K562 (cell line): ENCODE measurements around the gene RHOF. TPM values are rescaled to one million over a fixed set of nuclear protein-coding genes. Genes with fewer than 3 reads are reported as not detected.
A peak's percentile ranks its signal among the peaks of the same experiment; 100 is the strongest.

Experiments used
- ATF7 ChIP-seq: fragments of 450-650 bp; IDR thresholded peaks from 2 replicates; pipeline ENCODE4 v1.7.1; 2014; ENCODE audit warnings: mild to moderate bottlenecking, moderate library complexity
- EHMT2 ChIP-seq: fragments of 450-650 bp; IDR thresholded peaks from 2 replicates; pipeline ENCODE4 v1.6.1; 2018; ENCODE audit warnings: antibody characterized with exemption
- MCM7 ChIP-seq, 2 experiments: fragments of 450-650 bp; IDR thresholded peaks; 2 replicates each; pipeline ENCODE4 v1.6.1; 2016 to 2018
- MEF2D ChIP-seq: conservative IDR thresholded peaks from 2 replicates; pipeline ENCODE4 v1.6.1; 2016; ENCODE audit warnings: low read depth, missing genetic modification characterization, missing compliant biosample characterization
- NFIX ChIP-seq: fragments of 250-450 bp; sonication (Bioruptor Pico); IDR thresholded peaks from 2 replicates; pipeline ENCODE4 v1.4.0; 2020; ENCODE audit warnings: low read depth, mild to moderate bottlenecking, moderate library complexity
- SREBF2 ChIP-seq: sonication (generic); formaldehyde crosslinking; IDR thresholded peaks from 2 replicates; pipeline ENCODE4 v1.4.0; 2020; ENCODE audit warnings: mild to moderate bottlenecking, missing genetic modification reagents
- TAL1 ChIP-seq: fragments of 450-650 bp; IDR thresholded peaks from 2 replicates; pipeline ENCODE4 v1.6.1; 2016; ENCODE audit warnings: mild to moderate bottlenecking
- ZNF12 ChIP-seq: sonication (generic); formaldehyde crosslinking; IDR thresholded peaks from 2 replicates; pipeline ENCODE4 v1.4.0; 2020; ENCODE audit warnings: mild to moderate bottlenecking, missing genetic modification reagents
- ZNF174 ChIP-seq: fragments of 250-450 bp; sonication (Bioruptor Pico); IDR thresholded peaks from 2 replicates; pipeline ENCODE4 v1.4.0; 2020; ENCODE audit warnings: mild to moderate bottlenecking
- ZNF217 ChIP-seq: sonication (generic); formaldehyde crosslinking; IDR thresholded peaks from 2 replicates; pipeline ENCODE4 v1.8.0; 2022; ENCODE audit warnings: mild to moderate bottlenecking, missing genetic modification reagents
- ZNF561 ChIP-seq: fragments of 450-650 bp; formaldehyde crosslinking; conservative IDR thresholded peaks from 2 replicates; pipeline ENCODE4 v1.4.0; 2020; ENCODE audit warnings: mild to moderate bottlenecking, moderate library complexity
- ZNF707 ChIP-seq: fragments of 250-450 bp; sonication (Bioruptor Pico); conservative IDR thresholded peaks from 2 replicates; pipeline ENCODE4 v1.8.0; 2022; ENCODE audit warnings: inconsistent platforms, mild to moderate bottlenecking, moderate library complexity
- polyA plus RNA-seq, 8 experiments: library from polyadenylated mRNA; depleted of rRNA in 4 of 8; stranded (reverse) in 5 of 8; unstranded in 3 of 8; fragments of >200 nt; fragmentation: Nextera tagmentation in 2 of 8; fragmentation: Illumina TruSeq in 1 of 8; extraction: Ambion mirVana in 2 of 8; extraction: Trizol in 1 of 8; gene quantifications; 2 replicates each; pipeline versions ENCODE4 v1.2.1 to v1.2.3, GENCODE V29; 2011 to 2014; ENCODE audit warnings: inconsistent platforms in 1 of 8, missing spikeins in 1 of 8
- total RNA-seq, 7 experiments: library from RNA; depleted of rRNA in 6 of 7; stranded (reverse); fragments of >200 nt in 6 of 7; fragmentation: Illumina TruSeq in 2 of 7; extraction: Trizol in 2 of 7; gene quantifications; 2 replicates each; pipeline versions ENCODE4 v1.2.1 to v1.2.3, GENCODE V29; 2011 to 2021; ENCODE audit warnings: low replicate concordance in 1 of 7
- TF ChIP-seq, protein P1 (sequence below), 3 experiments: fragments of 200-800 bp in 1 of 3; fragments of 250-450 bp in 1 of 3; fragments of 450-650 bp in 1 of 3; sonication (Bioruptor Pico) in 1 of 3; sonication (Bioruptor generic) in 1 of 3; formaldehyde crosslinking in 1 of 3; IDR thresholded peaks; 2 replicates each; pipeline versions ENCODE4 v1.6.1 to v1.8.0; 2016 to 2022; ENCODE audit warnings: mild to moderate bottlenecking in 2 of 3, missing genetic modification characterization in 2 of 3, missing compliant biosample characterization in 1 of 3, moderate library complexity in 1 of 3
- TF ChIP-seq, protein P2 (sequence below): IDR thresholded peaks from 3 replicates; pipeline ENCODE4 v1.6.1; 2011; ENCODE audit warnings: borderline replicate concordance, mild to moderate bottlenecking; ENCODE audit not compliant: insufficient read length, insufficient read depth
- TF ChIP-seq, protein P3 (sequence below): fragments of 450-650 bp; IDR thresholded peaks from 2 replicates; pipeline ENCODE4 v1.6.1; 2016; ENCODE audit warnings: low read depth, mild to moderate bottlenecking, moderate library complexity
- TF ChIP-seq, protein P4 (sequence below): fragments of 250-450 bp; sonication (Bioruptor Pico); IDR thresholded peaks from 2 replicates; pipeline ENCODE4 v1.8.0; 2022; ENCODE audit warnings: moderate library complexity, mild to moderate bottlenecking, inconsistent platforms
- TF ChIP-seq, protein P5 (sequence below), 2 experiments: fragments of 450-650 bp; conservative IDR thresholded peaks; 2 replicates each; pipeline ENCODE4 v1.6.1; 2017; ENCODE audit warnings: mild to moderate bottlenecking in 2 of 2, moderate library complexity in 2 of 2
- TF ChIP-seq, protein P6 (sequence below): sonication (generic); formaldehyde crosslinking; IDR thresholded peaks from 2 replicates; pipeline ENCODE4 v1.8.1; 2023; ENCODE audit warnings: mild to moderate bottlenecking, missing genetic modification reagents

The RHOF gene
- total and polyA plus RNA-seq, 9 of the 15 experiments (the other 6 are each of a cell fraction or from before 2014, with no cell fraction given), result 0.13 to 10.1 (median 4.0) TPM

DNA sequence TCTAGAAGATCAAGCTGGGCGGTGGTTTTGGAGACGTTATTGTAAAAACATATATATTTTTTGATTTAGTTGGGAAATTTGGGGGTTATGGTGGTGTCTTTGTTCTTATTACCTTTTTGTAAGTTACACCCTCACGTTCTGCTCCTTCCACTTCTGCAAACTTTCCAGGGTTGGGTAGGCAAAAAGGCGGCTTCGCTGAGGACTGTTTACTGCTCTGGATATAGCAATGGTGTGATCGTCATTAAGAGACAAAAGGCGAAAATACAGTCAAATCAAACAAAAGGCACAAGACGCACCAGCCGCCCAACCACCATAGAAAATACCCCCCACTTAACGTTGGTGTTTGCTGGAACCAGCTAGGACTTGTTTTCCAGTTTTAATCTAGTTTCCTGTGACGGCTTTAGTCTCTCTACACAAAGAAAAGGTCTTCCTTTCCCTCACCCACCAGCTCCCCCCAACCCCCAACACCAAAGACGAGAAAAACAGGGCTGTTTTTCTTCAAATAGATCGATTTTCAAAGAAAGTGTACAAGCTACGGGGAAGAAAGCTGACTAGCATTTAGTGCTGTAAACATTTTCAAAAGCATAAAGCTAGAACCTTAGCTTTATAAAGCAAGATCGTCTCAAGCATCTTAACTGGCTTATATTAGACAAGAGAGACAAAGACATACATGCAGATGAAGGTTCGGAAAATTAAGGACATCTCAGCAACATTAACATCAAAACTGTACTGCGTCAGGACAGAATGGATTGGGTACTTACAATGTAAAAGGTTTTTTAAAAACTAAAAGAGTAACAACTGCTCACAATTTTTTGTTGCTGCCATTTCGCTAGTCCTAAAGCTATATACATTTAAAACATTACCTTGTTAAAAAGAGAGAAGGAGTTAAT is 8.4 kb upstream of the RHOF start (continued):
- no peak for TF ChIP-seq ZNF217 (CRISPR knock-in tag)
- no peak for TF ChIP-seq MCM7 (IDR thresholded peaks at IDR 0.05)
- no peak for TF ChIP-seq ZNF174 (CRISPR knock-in tag)
- no peak for TF ChIP-seq ZNF707 (CRISPR knock-in tag)
- TF ChIP-seq, protein P1, sequence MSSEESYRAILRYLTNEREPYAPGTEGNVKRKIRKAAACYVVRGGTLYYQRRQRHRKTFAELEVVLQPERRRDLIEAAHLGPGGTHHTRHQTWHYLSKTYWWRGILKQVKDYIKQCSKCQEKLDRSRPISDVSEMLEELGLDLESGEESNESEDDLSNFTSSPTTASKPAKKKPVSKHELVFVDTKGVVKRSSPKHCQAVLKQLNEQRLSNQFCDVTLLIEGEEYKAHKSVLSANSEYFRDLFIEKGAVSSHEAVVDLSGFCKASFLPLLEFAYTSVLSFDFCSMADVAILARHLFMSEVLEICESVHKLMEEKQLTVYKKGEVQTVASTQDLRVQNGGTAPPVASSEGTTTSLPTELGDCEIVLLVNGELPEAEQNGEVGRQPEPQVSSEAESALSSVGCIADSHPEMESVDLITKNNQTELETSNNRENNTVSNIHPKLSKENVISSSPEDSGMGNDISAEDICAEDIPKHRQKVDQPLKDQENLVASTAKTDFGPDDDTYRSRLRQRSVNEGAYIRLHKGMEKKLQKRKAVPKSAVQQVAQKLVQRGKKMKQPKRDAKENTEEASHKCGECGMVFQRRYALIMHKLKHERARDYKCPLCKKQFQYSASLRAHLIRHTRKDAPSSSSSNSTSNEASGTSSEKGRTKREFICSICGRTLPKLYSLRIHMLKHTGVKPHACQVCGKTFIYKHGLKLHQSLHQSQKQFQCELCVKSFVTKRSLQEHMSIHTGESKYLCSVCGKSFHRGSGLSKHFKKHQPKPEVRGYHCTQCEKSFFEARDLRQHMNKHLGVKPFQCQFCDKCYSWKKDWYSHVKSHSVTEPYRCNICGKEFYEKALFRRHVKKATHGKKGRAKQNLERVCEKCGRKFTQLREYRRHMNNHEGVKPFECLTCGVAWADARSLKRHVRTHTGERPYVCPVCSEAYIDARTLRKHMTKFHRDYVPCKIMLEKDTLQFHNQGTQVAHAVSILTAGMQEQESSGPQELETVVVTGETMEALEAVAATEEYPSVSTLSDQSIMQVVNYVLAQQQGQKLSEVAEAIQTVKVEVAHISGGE (CRISPR knock-in tag; IDR thresholded peaks at IDR 0.05), result no peak
- no peak for TF ChIP-seq MEF2D (tag)
- TF ChIP-seq EHMT2, result no peak
- no peak for TF ChIP-seq NFIX
- TF ChIP-seq, protein P2, sequence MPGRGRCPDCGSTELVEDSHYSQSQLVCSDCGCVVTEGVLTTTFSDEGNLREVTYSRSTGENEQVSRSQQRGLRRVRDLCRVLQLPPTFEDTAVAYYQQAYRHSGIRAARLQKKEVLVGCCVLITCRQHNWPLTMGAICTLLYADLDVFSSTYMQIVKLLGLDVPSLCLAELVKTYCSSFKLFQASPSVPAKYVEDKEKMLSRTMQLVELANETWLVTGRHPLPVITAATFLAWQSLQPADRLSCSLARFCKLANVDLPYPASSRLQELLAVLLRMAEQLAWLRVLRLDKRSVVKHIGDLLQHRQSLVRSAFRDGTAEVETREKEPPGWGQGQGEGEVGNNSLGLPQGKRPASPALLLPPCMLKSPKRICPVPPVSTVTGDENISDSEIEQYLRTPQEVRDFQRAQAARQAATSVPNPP, result no peak
- TF ChIP-seq, protein P3, sequence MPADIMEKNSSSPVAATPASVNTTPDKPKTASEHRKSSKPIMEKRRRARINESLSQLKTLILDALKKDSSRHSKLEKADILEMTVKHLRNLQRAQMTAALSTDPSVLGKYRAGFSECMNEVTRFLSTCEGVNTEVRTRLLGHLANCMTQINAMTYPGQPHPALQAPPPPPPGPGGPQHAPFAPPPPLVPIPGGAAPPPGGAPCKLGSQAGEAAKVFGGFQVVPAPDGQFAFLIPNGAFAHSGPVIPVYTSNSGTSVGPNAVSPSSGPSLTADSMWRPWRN, result no peak
- no peak for TF ChIP-seq ZNF561 (CRISPR knock-in tag)
- TF ChIP-seq SREBF2 (CRISPR knock-in tag), result no peak
- TF ChIP-seq TAL1, result no peak
- TF ChIP-seq, protein P4, sequence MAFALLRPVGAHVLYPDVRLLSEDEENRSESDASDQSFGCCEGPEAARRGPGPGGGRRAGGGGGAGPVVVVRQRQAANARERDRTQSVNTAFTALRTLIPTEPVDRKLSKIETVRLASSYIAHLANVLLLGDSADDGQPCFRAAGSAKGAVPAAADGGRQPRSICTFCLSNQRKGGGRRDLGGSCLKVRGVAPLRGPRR (CRISPR knock-in tag), result no peak
- no peak for TF ChIP-seq ATF7
- TF ChIP-seq, protein P5, sequence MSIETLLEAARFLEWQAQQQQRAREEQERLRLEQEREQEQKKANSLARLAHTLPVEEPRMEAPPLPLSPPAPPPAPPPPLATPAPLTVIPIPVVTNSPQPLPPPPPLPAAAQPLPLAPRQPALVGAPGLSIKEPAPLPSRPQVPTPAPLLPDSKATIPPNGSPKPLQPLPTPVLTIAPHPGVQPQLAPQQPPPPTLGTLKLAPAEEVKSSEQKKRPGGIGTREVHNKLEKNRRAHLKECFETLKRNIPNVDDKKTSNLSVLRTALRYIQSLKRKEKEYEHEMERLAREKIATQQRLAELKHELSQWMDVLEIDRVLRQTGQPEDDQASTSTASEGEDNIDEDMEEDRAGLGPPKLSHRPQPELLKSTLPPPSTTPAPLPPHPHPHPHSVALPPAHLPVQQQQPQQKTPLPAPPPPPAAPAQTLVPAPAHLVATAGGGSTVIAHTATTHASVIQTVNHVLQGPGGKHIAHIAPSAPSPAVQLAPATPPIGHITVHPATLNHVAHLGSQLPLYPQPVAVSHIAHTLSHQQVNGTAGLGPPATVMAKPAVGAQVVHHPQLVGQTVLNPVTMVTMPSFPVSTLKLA (conservative IDR thresholded peaks at IDR 0.05), result no peak
- TF ChIP-seq ZNF12 (CRISPR knock-in tag), result 0 out of 2 replicates have a peak, but pooled peaks have one; percentile 47
- TF ChIP-seq, protein P6, sequence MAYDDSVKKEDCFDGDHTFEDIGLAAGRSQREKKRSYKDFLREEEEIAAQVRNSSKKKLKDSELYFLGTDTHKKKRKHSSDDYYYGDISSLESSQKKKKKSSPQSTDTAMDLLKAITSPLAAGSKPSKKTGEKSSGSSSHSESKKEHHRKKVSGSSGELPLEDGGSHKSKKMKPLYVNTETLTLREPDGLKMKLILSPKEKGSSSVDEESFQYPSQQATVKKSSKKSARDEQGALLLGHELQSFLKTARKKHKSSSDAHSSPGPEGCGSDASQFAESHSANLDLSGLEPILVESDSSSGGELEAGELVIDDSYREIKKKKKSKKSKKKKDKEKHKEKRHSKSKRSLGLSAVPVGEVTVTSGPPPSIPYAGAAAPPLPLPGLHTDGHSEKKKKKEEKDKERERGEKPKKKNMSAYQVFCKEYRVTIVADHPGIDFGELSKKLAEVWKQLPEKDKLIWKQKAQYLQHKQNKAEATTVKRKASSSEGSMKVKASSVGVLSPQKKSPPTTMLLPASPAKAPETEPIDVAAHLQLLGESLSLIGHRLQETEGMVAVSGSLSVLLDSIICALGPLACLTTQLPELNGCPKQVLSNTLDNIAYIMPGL, result no peak
